Measurements from ENCODE around the gene BOD1L2. TPM values are rescaled to one million over a fixed set of nuclear protein-coding genes. Genes with fewer than 3 reads are reported as not detected.

The BOD1L2 gene
- total and polyA plus RNA-seq, 2 of the 13 experiments (the other 11 are each of a cell fraction or from before 2014, with no cell fraction given) = not detected

DNA sequence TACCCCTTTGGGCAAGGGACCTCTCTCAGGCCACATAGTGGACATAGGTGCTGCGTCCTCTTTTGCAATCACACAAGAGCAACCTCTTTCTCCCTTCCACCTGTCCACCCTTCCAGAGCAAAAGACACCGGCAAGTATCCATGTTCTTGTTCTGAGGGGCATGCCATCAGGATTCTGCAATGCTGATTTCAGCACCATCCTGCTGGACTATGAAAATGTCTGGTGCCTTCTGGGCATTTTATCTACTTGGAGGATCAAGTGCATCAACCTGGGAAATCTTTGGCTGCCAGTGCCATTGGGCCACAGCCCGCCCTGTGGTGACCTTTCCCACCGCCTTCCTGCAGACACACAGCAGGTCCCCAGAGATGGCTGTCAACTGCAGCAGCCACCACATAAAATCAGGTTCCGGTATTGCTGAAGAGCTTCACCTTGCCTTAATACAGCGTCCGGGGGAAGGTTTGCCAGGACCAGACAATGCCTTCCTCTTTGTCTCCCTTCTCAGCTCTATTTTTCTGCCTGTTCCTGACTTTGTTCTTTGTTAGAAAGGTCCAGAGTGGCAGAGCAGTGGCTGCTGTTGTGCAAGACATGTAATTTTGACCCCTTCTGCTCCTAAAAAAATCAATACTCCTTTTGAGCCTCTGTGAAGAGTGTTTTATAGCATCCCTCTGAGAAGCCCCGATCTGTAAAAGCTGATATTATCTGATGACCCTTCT, 18.5 kb upstream of the BOD1L2 start (continued):
- TF ChIP-seq ZNF660 (CRISPR knock-in tag; IDR thresholded peaks at IDR 0.05; ENCODE audit: borderline replicate concordance, low read depth) = no peak
- no peak for TF ChIP-seq ZNF672 (CRISPR knock-in tag; IDR thresholded peaks at IDR 0.05)
- TF ChIP-seq ZNF24 (IDR thresholded peaks at IDR 0.05) = no peak
- TF ChIP-seq SOX13 (IDR thresholded peaks at IDR 0.05) = no peak
- 0 out of 4 replicates have a peak, but pooled peaks of 1 of the 2 experiments have one; percentile 36 for TF ChIP-seq SOX13 (CRISPR knock-in tag; conservative IDR thresholded peaks at IDR 0.05 in 1 of 2, IDR thresholded peaks at IDR 0.05 in 1 of 2)
- peak; percentile 25; the same call in 1 of the 2 replicates for TF ChIP-seq CEBPB (IDR thresholded peaks at IDR 0.05; ENCODE audit: borderline replicate concordance, low read depth, low read length)
- no peak for TF ChIP-seq HNRNPUL1 (IDR thresholded peaks at IDR 0.05; ENCODE audit: low read depth, low read length)
- no peak for TF ChIP-seq SSRP1 (CRISPR knock-in tag; IDR thresholded peaks at IDR 0.05)
- TF ChIP-seq, protein P1, sequence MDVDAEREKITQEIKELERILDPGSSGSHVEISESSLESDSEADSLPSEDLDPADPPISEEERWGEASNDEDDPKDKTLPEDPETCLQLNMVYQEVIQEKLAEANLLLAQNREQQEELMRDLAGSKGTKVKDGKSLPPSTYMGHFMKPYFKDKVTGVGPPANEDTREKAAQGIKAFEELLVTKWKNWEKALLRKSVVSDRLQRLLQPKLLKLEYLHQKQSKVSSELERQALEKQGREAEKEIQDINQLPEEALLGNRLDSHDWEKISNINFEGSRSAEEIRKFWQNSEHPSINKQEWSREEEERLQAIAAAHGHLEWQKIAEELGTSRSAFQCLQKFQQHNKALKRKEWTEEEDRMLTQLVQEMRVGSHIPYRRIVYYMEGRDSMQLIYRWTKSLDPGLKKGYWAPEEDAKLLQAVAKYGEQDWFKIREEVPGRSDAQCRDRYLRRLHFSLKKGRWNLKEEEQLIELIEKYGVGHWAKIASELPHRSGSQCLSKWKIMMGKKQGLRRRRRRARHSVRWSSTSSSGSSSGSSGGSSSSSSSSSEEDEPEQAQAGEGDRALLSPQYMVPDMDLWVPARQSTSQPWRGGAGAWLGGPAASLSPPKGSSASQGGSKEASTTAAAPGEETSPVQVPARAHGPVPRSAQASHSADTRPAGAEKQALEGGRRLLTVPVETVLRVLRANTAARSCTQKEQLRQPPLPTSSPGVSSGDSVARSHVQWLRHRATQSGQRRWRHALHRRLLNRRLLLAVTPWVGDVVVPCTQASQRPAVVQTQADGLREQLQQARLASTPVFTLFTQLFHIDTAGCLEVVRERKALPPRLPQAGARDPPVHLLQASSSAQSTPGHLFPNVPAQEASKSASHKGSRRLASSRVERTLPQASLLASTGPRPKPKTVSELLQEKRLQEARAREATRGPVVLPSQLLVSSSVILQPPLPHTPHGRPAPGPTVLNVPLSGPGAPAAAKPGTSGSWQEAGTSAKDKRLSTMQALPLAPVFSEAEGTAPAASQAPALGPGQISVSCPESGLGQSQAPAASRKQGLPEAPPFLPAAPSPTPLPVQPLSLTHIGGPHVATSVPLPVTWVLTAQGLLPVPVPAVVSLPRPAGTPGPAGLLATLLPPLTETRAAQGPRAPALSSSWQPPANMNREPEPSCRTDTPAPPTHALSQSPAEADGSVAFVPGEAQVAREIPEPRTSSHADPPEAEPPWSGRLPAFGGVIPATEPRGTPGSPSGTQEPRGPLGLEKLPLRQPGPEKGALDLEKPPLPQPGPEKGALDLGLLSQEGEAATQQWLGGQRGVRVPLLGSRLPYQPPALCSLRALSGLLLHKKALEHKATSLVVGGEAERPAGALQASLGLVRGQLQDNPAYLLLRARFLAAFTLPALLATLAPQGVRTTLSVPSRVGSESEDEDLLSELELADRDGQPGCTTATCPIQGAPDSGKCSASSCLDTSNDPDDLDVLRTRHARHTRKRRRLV (CRISPR knock-in tag; IDR thresholded peaks at IDR 0.05) = no peak
- TF ChIP-seq ZNF232 (CRISPR knock-in tag; IDR thresholded peaks at IDR 0.05; ENCODE audit: borderline replicate concordance) = no peak
- TF ChIP-seq, protein P2, sequence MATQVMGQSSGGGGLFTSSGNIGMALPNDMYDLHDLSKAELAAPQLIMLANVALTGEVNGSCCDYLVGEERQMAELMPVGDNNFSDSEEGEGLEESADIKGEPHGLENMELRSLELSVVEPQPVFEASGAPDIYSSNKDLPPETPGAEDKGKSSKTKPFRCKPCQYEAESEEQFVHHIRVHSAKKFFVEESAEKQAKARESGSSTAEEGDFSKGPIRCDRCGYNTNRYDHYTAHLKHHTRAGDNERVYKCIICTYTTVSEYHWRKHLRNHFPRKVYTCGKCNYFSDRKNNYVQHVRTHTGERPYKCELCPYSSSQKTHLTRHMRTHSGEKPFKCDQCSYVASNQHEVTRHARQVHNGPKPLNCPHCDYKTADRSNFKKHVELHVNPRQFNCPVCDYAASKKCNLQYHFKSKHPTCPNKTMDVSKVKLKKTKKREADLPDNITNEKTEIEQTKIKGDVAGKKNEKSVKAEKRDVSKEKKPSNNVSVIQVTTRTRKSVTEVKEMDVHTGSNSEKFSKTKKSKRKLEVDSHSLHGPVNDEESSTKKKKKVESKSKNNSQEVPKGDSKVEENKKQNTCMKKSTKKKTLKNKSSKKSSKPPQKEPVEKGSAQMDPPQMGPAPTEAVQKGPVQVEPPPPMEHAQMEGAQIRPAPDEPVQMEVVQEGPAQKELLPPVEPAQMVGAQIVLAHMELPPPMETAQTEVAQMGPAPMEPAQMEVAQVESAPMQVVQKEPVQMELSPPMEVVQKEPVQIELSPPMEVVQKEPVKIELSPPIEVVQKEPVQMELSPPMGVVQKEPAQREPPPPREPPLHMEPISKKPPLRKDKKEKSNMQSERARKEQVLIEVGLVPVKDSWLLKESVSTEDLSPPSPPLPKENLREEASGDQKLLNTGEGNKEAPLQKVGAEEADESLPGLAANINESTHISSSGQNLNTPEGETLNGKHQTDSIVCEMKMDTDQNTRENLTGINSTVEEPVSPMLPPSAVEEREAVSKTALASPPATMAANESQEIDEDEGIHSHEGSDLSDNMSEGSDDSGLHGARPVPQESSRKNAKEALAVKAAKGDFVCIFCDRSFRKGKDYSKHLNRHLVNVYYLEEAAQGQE (IDR thresholded peaks at IDR 0.05; ENCODE audit: borderline replicate concordance in 1 of 2, low read depth in 1 of 2, low read length in 2 of 2) = peak in 1 of 2 experiments; percentile 60; a peak in 2 of 4 replicates
- TF ChIP-seq GABPB1 (CRISPR knock-in tag; IDR thresholded peaks at IDR 0.05) = no peak
- TF ChIP-seq ZC3H4 (CRISPR knock-in tag; IDR thresholded peaks at IDR 0.05; ENCODE audit: borderline replicate concordance) = no peak
- no peak for TF ChIP-seq ZNF253 (CRISPR knock-in tag; IDR thresholded peaks at IDR 0.05; ENCODE audit: borderline replicate concordance)
- TF ChIP-seq SOX6 (IDR thresholded peaks at IDR 0.05) = no peak
- TF ChIP-seq SOX6 (CRISPR knock-in tag; IDR thresholded peaks at IDR 0.05) = peak; percentile 62
- no peak for TF ChIP-seq TP53 (CRISPR knock-in tag; conservative IDR thresholded peaks at IDR 0.05)
- TF ChIP-seq ETV6 (CRISPR knock-in tag; conservative IDR thresholded peaks at IDR 0.05) = no peak
- no peak for TF ChIP-seq ZNF570 (CRISPR knock-in tag; IDR thresholded peaks at IDR 0.05; ENCODE audit: borderline replicate concordance)
- TF ChIP-seq ZNF333 (CRISPR knock-in tag; IDR thresholded peaks at IDR 0.05; ENCODE audit: borderline replicate concordance) = no peak
